ENCODE data around the gene PIGW.

GRCh38 chr17:36533935-36534839, 600 bp upstream of the PIGW start:
- TF ChIP-seq EZH2phosphoT487 (IDR thresholded peaks at IDR 0.05; ENCODE audit: unreplicated experiment) (no peak), REST (IDR thresholded peaks at IDR 0.05; ENCODE audit: unreplicated experiment) (no peak), CTCF (conservative IDR thresholded peaks at IDR 0.05; ENCODE audit: low read depth in 2 of 2) (peak; percentile 65 to 82), EZH2 (IDR thresholded peaks at IDR 0.05; ENCODE audit: low read depth, unreplicated experiment) (no peak), ZNF462 (CRISPR knock-in tag; IDR thresholded peaks at IDR 0.05) (no peak), CREB1 (CRISPR knock-in tag; IDR thresholded peaks at IDR 0.05; ENCODE audit: low read depth) (no peak)
